GM10266 (cell line): Measurements from ENCODE around the gene WNT9A.

Experiments used
- DNase-seq: peaks from one replicate; pipeline ENCODE4 v3.0.0; 2012; ENCODE audit errors: extremely low spot score
- TF ChIP-seq, protein P1 (sequence below): IDR thresholded peaks from 2 replicates; pipeline ENCODE4 v1.5.1; 2012; ENCODE audit warnings: mild to moderate bottlenecking, low read depth; ENCODE audit not compliant: control insufficient read depth, insufficient read depth; ENCODE audit errors: missing control alignments

Gene WNT9A

GRCh38 chr1:227890451-227891222 lies 57.1 kb downstream of the WNT9A start:
- TF ChIP-seq, protein P1, sequence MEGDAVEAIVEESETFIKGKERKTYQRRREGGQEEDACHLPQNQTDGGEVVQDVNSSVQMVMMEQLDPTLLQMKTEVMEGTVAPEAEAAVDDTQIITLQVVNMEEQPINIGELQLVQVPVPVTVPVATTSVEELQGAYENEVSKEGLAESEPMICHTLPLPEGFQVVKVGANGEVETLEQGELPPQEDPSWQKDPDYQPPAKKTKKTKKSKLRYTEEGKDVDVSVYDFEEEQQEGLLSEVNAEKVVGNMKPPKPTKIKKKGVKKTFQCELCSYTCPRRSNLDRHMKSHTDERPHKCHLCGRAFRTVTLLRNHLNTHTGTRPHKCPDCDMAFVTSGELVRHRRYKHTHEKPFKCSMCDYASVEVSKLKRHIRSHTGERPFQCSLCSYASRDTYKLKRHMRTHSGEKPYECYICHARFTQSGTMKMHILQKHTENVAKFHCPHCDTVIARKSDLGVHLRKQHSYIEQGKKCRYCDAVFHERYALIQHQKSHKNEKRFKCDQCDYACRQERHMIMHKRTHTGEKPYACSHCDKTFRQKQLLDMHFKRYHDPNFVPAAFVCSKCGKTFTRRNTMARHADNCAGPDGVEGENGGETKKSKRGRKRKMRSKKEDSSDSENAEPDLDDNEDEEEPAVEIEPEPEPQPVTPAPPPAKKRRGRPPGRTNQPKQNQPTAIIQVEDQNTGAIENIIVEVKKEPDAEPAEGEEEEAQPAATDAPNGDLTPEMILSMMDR = no peak
- DNase-seq = no peak

GRCh38 chr1:227889863-227890405 lies 57.8 kb downstream of the WNT9A start:
- TF ChIP-seq, protein P1 = no peak
- DNase-seq = no peak

DNA sequence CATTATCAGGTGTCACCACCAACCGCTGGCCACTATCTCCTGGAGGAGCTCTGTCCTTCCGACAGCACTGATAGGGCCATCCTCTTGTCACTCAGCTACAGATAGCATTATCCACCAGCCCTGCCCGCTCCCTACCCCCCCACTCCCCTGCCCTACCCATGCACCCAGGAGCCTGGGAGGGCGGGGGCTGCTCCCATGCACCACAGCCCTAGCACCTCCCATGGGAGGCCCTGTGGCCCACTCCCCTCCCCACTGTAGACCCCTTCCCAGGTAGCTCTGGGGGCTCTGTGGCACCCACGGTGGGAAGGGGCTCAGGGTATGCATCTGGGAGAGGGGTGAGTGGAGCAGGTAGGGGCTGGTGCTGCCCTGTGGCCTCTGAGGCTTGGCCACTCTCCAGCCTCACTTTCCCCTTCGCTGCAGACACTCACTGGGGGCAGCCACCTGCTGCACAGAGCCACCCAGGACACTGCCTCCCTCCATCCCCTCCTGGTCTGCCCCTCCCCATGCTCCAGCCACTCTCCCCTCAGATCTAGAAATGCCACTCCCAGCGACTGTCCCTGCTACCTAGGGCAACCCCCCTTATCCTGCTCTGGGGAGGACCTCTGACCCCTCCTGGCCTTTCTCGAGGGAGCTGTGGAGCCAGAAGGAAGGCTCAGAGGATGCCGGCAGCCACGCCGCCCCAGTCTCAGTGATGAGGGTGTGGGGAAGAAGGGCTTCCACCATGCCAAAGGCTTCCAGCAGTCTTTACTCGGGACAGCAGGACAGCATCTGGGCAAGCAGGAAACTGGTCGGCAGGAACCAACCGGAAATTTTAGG lies 58.5 kb downstream of the WNT9A start:
- TF ChIP-seq, protein P1 = no peak
- no peak for DNase-seq

GRCh38 chr1:227888404-227889046 lies 59.2 kb downstream of the WNT9A start:
- TF ChIP-seq, protein P1 = no peak
- no peak for DNase-seq

DNA sequence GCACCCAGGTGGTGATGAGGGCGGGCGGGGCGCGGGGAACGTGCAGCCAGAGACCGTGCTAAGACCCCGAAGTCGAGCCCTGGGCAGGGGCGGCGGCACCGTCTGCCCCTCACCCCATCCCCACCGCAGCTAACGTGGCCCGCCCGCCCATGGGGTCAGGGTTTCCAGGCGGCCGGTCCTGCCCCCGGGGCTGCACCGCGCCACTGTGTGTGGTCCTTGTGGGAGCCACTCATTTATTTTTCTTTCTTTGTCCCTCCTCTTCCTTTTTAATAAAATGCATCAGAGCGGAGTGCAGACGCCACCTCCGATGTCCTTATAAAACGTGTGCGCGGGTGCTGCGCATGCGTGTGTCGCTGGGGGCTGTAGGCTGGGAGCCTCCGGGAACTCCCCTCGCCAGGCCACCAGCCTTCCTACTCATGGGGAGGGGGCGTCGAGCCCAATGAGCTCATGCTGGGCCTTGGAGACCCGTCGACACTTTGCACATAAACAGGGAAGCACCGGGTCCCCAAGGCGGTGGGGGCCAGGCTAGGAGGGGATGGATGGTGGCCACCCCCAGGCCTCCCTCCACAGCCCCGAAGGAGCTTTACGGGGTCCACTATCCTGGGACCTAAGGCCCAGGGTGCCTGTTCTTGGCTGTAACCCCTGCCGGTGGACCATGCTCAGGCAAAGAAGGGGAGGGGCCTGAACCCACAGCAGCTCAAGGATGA lies 59.9 kb downstream of the WNT9A start:
- DNase-seq = no peak
- TF ChIP-seq, protein P1 = no peak

DNA sequence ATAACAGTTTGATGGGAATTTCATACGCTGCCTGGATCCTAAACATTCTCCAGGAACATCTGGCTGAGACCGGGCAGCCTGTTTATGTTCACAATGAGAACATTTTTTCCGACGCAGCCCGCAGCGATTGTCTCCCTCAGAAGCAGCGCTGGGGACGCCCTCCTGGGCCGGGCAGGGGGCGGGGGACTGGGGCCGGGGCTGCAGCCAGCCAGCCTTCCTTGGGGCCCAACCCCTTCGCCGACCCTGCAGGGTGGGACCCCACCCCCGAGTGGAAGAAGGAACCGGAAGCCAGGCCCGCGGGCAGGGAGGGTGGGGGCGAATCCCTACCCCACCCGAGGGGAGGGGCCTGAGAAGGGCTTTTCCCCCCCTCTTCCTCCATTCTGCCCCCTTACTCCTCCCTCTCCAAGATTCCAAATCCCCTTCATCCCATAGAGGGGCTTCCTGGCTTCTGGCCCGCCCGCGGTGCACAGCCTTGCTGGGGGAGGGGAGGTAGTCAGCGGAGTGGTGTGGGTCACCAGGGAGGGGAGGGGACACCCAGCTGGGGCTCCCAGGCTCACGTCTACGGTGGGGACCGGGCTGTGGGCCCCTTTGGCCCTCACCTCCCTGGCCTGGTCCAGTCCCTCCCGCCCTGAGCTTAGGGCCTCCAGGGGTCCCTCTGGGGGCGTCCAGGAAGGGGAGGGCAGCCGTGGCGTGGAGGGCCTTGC lies 60.6 kb downstream of the WNT9A start:
- DNase-seq = no peak

More for the DNA sequence above, 60.6 kb downstream of the WNT9A start:
- TF ChIP-seq, protein P1 = no peak
